ENCODE data around the gene RRAD.

RRAD gene

DNA sequence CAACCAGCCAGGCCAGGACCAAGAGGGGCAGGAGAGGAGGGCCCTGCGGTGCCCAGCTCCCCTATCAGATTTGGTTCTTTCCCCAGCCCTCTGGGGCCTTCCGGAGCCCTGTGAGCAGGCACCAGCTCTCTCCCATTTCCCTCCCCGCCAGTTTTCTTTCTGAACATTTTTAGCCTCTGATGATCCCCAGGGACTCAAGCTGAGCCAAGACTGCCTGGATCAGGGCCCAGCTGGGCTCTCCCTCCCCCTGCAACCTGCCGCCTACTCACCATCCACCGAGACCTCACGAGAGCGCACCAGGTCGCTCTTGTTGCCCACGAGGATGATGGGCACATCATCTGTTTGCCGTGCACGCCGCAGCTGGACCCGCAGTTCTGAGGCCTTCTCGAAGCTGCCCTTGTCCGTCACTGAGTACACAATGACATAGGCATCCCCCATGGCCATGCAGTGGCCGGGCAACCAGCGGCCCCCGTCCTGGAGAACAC, 2.0 kb downstream of the RRAD start (continued):
- TF ChIP-seq SCRT1 (tag by site-specific recombination; IDR thresholded peaks at IDR 0.05; ENCODE audit: borderline replicate concordance): no peak

DNA sequence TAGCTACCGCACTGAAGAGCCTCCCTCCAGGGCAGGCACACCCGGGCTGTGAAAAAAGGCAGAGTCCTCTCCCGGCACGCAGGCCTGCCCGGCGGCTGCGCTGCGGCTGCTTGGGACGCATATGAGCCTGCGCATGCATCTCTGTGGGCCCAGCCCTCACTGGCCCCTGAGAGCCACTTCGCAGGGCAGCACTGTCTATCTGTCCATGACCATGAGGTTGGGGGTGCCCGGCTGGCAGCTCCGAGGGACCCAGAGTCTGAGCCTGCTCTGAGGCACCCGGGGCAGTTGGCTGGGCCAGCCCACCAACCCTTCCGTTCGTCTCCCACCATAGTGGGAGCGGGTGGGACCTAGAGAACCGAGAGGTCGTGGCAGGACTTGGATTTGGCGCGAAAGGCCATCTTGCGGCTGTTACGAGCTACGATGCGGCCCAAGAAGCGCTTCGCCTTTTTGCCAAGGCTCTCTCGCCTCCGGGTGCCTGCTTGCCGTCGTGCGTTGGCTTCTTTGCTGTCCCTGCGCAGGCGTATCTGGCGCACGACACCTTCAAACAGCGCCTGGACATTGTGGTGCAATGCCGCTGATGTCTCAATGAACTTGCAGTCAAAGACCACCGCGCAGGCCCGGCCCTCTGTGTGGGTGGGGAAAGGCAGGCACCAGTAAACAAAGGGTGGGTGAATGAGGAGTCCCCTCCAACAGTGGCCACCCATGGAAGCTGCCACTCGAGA, 3.4 kb downstream of the RRAD start:
- no peaks in the 10 kb centered on the region for H3K4me1 ChIP-seq (ENCODE audit: control insufficient read depth, insufficient read depth, low read length)
- CTCF ChIA-PET: interaction anchor here (15.1 kb wide), 1 partner anchor 23 kb away, joined by 268 read pairs; no protein-coding TSS in a partner anchor

DNA sequence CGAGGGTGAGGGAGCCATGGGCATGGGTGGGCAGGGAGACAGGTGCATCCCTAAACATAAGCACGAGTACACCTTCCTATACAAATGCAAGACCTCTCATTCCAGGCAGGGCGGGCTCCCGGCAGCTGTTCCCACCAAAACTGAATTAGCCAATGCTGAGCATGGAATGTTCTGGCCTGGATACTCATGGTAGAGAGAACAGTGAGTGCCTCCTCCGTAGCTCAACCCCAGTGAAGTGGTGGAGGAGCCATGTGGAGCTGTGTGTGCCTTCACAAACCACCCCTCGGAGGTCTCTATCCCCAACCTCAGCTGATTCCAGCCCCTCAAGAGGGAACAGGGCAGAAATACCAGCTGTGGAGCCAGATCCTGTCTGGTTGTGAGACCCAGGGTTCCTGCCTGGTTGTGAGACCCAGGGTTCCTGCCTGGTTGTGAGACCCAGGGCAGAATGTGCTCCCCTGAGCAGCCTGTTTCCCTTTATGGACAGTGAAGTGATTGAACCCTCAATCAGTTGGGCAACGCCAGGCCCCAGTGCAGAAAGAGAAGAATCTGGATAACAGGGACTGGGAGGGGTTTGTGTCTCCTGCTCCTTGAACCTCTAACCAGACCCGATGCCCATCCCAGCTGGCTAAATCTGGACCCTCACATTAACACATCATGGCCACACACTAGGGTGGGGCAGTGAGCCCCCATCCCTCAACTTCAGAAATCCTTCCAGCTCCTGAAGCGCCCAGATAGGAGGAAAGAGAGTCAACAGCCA, 4.2 kb downstream of the RRAD start:
- no peaks in the 10 kb centered on the region for H3K36me3 ChIP-seq (ENCODE audit: control insufficient read depth in 2 of 2, insufficient read depth in 1 of 2, low read length in 2 of 2)
- H3K9me3 ChIP-seq (ENCODE audit: control insufficient read depth, insufficient read depth, low read depth, low read length): no peaks in the 10 kb centered on the region
- no peak overlapping the region for H3K27ac ChIP-seq (ENCODE audit: extremely low read depth, low read depth, low read length)
- no peaks in the 10 kb centered on the region for H3K4me1 ChIP-seq (ENCODE audit: control insufficient read depth, insufficient read depth, low read length)
- TF ChIP-seq ZNF354C (tag by site-specific recombination; IDR thresholded peaks at IDR 0.05; ENCODE audit: borderline replicate concordance, low read depth) (no peak), PRDM1 (tag by site-specific recombination; IDR thresholded peaks at IDR 0.05) (no peak), ZNF660 (tag by site-specific recombination; IDR thresholded peaks at IDR 0.05) (no peak), ZNF2 (tag by site-specific recombination; IDR thresholded peaks at IDR 0.05) (no peak), ZNF677 (tag by site-specific recombination; IDR thresholded peaks at IDR 0.05) (no peak), SP7 (tag by site-specific recombination; IDR thresholded peaks at IDR 0.05) (no peak), ZNF239 (tag by site-specific recombination; IDR thresholded peaks at IDR 0.05) (no peak), ZNF791 (tag by site-specific recombination; IDR thresholded peaks at IDR 0.05) (no peak), ZNF623 (tag by site-specific recombination; IDR thresholded peaks at IDR 0.05) (no peak), GLI2 (tag by site-specific recombination; IDR thresholded peaks at IDR 0.05; ENCODE audit: borderline replicate concordance, low read depth) (no peak), REPIN1 (tag by site-specific recombination; IDR thresholded peaks at IDR 0.05; ENCODE audit: low read depth) (no peak), OSR2 (tag by site-specific recombination; IDR thresholded peaks at IDR 0.05) (no peak)
- TF ChIP-seq, protein P1, sequence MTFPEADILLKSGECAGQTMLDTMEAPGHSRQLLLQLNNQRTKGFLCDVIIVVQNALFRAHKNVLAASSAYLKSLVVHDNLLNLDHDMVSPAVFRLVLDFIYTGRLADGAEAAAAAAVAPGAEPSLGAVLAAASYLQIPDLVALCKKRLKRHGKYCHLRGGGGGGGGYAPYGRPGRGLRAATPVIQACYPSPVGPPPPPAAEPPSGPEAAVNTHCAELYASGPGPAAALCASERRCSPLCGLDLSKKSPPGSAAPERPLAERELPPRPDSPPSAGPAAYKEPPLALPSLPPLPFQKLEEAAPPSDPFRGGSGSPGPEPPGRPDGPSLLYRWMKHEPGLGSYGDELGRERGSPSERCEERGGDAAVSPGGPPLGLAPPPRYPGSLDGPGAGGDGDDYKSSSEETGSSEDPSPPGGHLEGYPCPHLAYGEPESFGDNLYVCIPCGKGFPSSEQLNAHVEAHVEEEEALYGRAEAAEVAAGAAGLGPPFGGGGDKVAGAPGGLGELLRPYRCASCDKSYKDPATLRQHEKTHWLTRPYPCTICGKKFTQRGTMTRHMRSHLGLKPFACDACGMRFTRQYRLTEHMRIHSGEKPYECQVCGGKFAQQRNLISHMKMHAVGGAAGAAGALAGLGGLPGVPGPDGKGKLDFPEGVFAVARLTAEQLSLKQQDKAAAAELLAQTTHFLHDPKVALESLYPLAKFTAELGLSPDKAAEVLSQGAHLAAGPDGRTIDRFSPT (tag by site-specific recombination; IDR thresholded peaks at IDR 0.05): no peak
- TF ChIP-seq, protein P2, sequence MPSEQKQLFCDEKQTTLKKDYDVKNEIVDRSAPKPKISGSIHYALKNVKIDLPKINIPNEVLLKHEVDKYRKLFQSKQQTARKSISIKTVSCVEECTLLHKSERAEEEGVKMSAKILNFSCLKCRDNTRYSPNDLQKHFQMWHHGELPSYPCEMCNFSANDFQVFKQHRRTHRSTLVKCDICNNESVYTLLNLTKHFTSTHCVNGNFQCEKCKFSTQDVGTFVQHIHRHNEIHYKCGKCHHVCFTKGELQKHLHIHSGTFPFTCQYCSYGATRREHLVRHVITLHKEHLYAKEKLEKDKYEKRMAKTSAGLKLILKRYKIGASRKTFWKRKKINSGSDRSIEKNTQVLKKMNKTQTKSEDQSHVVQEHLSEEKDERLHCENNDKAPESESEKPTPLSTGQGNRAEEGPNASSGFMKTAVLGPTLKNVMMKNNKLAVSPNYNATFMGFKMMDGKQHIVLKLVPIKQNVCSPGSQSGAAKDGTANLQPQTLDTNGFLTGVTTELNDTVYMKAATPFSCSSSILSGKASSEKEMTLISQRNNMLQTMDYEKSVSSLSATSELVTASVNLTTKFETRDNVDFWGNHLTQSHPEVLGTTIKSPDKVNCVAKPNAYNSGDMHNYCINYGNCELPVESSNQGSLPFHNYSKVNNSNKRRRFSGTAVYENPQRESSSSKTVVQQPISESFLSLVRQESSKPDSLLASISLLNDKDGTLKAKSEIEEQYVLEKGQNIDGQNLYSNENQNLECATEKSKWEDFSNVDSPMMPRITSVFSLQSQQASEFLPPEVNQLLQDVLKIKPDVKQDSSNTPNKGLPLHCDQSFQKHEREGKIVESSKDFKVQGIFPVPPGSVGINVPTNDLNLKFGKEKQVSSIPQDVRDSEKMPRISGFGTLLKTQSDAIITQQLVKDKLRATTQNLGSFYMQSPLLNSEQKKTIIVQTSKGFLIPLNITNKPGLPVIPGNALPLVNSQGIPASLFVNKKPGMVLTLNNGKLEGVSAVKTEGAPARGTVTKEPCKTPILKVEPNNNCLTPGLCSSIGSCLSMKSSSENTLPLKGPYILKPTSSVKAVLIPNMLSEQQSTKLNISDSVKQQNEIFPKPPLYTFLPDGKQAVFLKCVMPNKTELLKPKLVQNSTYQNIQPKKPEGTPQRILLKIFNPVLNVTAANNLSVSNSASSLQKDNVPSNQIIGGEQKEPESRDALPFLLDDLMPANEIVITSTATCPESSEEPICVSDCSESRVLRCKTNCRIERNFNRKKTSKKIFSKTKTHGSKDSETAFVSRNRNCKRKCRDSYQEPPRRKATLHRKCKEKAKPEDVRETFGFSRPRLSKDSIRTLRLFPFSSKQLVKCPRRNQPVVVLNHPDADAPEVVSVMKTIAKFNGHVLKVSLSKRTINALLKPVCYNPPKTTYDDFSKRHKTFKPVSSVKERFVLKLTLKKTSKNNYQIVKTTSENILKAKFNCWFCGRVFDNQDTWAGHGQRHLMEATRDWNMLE (tag by site-specific recombination; conservative IDR thresholded peaks at IDR 0.05; ENCODE audit: low read depth): no peak
- TF ChIP-seq, protein P3, sequence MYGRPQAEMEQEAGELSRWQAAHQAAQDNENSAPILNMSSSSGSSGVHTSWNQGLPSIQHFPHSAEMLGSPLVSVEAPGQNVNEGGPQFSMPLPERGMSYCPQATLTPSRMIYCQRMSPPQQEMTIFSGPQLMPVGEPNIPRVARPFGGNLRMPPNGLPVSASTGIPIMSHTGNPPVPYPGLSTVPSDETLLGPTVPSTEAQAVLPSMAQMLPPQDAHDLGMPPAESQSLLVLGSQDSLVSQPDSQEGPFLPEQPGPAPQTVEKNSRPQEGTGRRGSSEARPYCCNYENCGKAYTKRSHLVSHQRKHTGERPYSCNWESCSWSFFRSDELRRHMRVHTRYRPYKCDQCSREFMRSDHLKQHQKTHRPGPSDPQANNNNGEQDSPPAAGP (tag by site-specific recombination; IDR thresholded peaks at IDR 0.05): no peak
- ChIA-PET POLR2A (interaction anchor here (1.5 kb wide), 1 partner anchor 7 kb away, joined by 5 read pairs; no protein-coding TSS in a partner anchor), CTCF (interaction anchor here (15.1 kb wide), 1 partner anchor 22 kb away, joined by 268 read pairs; no protein-coding TSS in a partner anchor)
- H3K4me3 ChIP-seq (ENCODE audit: low read depth, low read length): no peak overlapping the region

More for the DNA sequence above, 3.4 kb downstream of the RRAD start:
- Histone ChIP-seq H3K4me3 (ENCODE audit: low read depth, low read length) (no peak overlapping the region), H3K27ac (ENCODE audit: extremely low read depth, low read depth, low read length) (no peak overlapping the region), H3K9me3 (ENCODE audit: control insufficient read depth, insufficient read depth, low read depth, low read length) (no peaks in the 10 kb centered on the region), H3K36me3 (ENCODE audit: control insufficient read depth in 2 of 2, insufficient read depth in 1 of 2, low read length in 2 of 2) (no peaks in the 10 kb centered on the region)
- no peak for TF ChIP-seq OVOL3 (tag by site-specific recombination; IDR thresholded peaks at IDR 0.05)
- no peak for TF ChIP-seq ZNF423 (tag by site-specific recombination; IDR thresholded peaks at IDR 0.05)
- TF ChIP-seq ZNF658 (tag by site-specific recombination; IDR thresholded peaks at IDR 0.05): no peak
- no peak for TF ChIP-seq ZNF23 (tag by site-specific recombination; IDR thresholded peaks at IDR 0.05; ENCODE audit: borderline replicate concordance)
- POLR2A ChIA-PET: interaction anchor here (1.2 kb wide), 1 partner anchor 9 kb away, joined by 3 read pairs; no protein-coding TSS in a partner anchor

Measured in HEK293 (cell line).